DOHH2 (cell line): Measurements from ENCODE around the gene FAM149B1.
"Not testable (repeated sequence)": the region's sequence is repeated elsewhere in the genome, so short reads cannot be mapped to it uniquely, and the experiment has no call there.

ENCODE experiments used
- H3F3A ChIP-seq: fragments of 200-600 bp; sonication (generic), shearing (Covaris generic); 2 replicates; pipeline ENCODE4 v1.6.0; 2016; ENCODE audit warnings: antibody characterized with exemption, mild to moderate bottlenecking; ENCODE audit not compliant: control insufficient read depth, insufficient read depth
- H3K27ac ChIP-seq: fragments of 200-600 bp; sonication (generic); 2 replicates; pipeline ENCODE4 v1.5.1; 2014; ENCODE audit warnings: low read depth, mild to moderate bottlenecking, low read length, moderate library complexity
- H3K27me3 ChIP-seq: fragments of 200-600 bp; sonication (generic); 2 replicates; pipeline ENCODE4 v1.6.1; 2014; ENCODE audit warnings: mild to moderate bottlenecking, low read length, mixed read lengths; ENCODE audit not compliant: control insufficient read depth
- H3K36me3 ChIP-seq: fragments of 200-600 bp; sonication (generic); 2 replicates; pipeline ENCODE4 v1.6.1; 2014; ENCODE audit warnings: mild to moderate bottlenecking, low read length, moderate library complexity, mixed read lengths; ENCODE audit not compliant: control insufficient read depth
- H3K4me1 ChIP-seq: fragments of 200-600 bp; sonication (generic); 2 replicates; pipeline ENCODE4 v1.6.1; 2014; ENCODE audit warnings: mild to moderate bottlenecking, low read length, mixed read lengths; ENCODE audit not compliant: control insufficient read depth
- H3K4me2 ChIP-seq: fragments of 200-600 bp; sonication (generic); 2 replicates; pipeline ENCODE4 v1.6.0; 2014; ENCODE audit warnings: mild to moderate bottlenecking, low read length, moderate library complexity
- H3K4me3 ChIP-seq: fragments of 200-600 bp; sonication (generic); 2 replicates; pipeline ENCODE4 v1.5.1; 2014; ENCODE audit warnings: mild to moderate bottlenecking, low read length, mixed read lengths
- H3K79me2 ChIP-seq: fragments of 200-600 bp; sonication (generic); 2 replicates; pipeline ENCODE4 v1.6.1; 2014; ENCODE audit warnings: mild to moderate bottlenecking, low read length, mixed read lengths; ENCODE audit not compliant: control insufficient read depth
- H3K9me2 ChIP-seq: fragments of 200-600 bp; sonication (generic); replicated peaks from 2 replicates; pipeline ENCODE4 v1.6.1; 2014; ENCODE audit warnings: mild to moderate bottlenecking, low read length, mixed read lengths; ENCODE audit not compliant: control insufficient read depth
- H3K9me3 ChIP-seq: fragments of 200-600 bp; sonication (generic); 2 replicates; pipeline ENCODE4 v1.6.1; 2014; ENCODE audit warnings: antibody characterized with exemption, low read length, mixed read lengths; ENCODE audit not compliant: control insufficient read depth, insufficient read depth
- H4K20me1 ChIP-seq: fragments of 200-600 bp; sonication (generic); 2 replicates; pipeline ENCODE4 v1.6.0; 2014; ENCODE audit warnings: low read depth, mild to moderate bottlenecking, antibody characterized with exemption, low read length, moderate library complexity; ENCODE audit not compliant: control insufficient read depth, insufficient read depth
- CTCF ChIP-seq: fragments of 200-600 bp; sonication (generic); IDR thresholded peaks from one replicate; pipeline ENCODE4 v1.5.1; 2014; ENCODE audit warnings: antibody characterized with exemption, mild to moderate bottlenecking, low read depth, low read length; ENCODE audit not compliant: poor library complexity, severe bottlenecking
- EZH2phosphoT487 ChIP-seq: fragments of 200-600 bp; sonication (generic); IDR thresholded peaks from 2 replicates; pipeline ENCODE4 v1.6.1; 2017; ENCODE audit warnings: borderline replicate concordance, mild to moderate bottlenecking, antibody characterized with exemption, low read length, moderate library complexity, mixed read lengths

The FAM149B1 gene

GRCh38 chr10:73134727-73135126 lies 33.2 kb upstream of the FAM149B1 start:
- H3K9me3 ChIP-seq = no peaks in the 10 kb centered on the region
- no peak overlapping the region for H3K4me2 ChIP-seq
- no peaks in the 10 kb centered on the region for H3K9me2 ChIP-seq
- H3F3A ChIP-seq = peaks cover 10% of the 10 kb centered on the region
- H3K27ac ChIP-seq = no peak overlapping the region
- H3K4me3 ChIP-seq = no peak overlapping the region
- H3K4me1 ChIP-seq = peaks cover 12% of the 10 kb centered on the region
- peaks cover 73% of the 10 kb centered on the region for H3K36me3 ChIP-seq
- H4K20me1 ChIP-seq = no peaks in the 10 kb centered on the region
- no peak for TF ChIP-seq EZH2phosphoT487
- TF ChIP-seq CTCF = no peak
- no peaks in the 10 kb centered on the region for H3K27me3 ChIP-seq
- no peaks in the 10 kb centered on the region for H3K79me2 ChIP-seq

GRCh38 chr10:73136627-73137026 lies 31.3 kb upstream of the FAM149B1 start:
- TF ChIP-seq EZH2phosphoT487 = no peak
- TF ChIP-seq CTCF = no peak
- Histone ChIP-seq H3K36me3 (peaks cover 69% of the 10 kb centered on the region), H3K4me3 (no peak overlapping the region), H3K4me1 (peaks cover 12% of the 10 kb centered on the region), H3K9me2 (no peaks in the 10 kb centered on the region), H3K9me3 (no peaks in the 10 kb centered on the region), H3K4me2 (no peak overlapping the region), H4K20me1 (no peaks in the 10 kb centered on the region), H3K27ac (no peak overlapping the region), H3K27me3 (no peaks in the 10 kb centered on the region), H3K79me2 (no peaks in the 10 kb centered on the region), H3F3A (peaks cover 10% of the 10 kb centered on the region)

- Histone ChIP-seq H3K4me1 (no peaks in the 10 kb centered on the region), H3K4me3 (no peak overlapping the region), H3K27ac (no peak overlapping the region), H3K79me2 (no peaks in the 10 kb centered on the region), H3K9me2 (no peaks in the 10 kb centered on the region), H3K9me3 (no peaks in the 10 kb centered on the region), H3F3A (peaks cover 10% of the 10 kb centered on the region), H3K36me3 (peaks cover 62% of the 10 kb centered on the region), H3K27me3 (no peaks in the 10 kb centered on the region), H3K4me2 (no peak overlapping the region), H4K20me1 (no peaks in the 10 kb centered on the region)
- TF ChIP-seq CTCF (no peak), EZH2phosphoT487 (no peak)
Observed at GRCh38 chr10:73139251-73139650, 28.7 kb upstream of the FAM149B1 start.

GRCh38 chr10:73141603-73142002 lies 26.3 kb upstream of the FAM149B1 start:
- no peak for TF ChIP-seq CTCF
- TF ChIP-seq EZH2phosphoT487 = no peak
- Histone ChIP-seq H3K4me2 (no peak overlapping the region), H3K36me3 (peaks cover 54% of the 10 kb centered on the region)

GRCh38 chr10:73150633-73151413 lies 17.1 kb upstream of the FAM149B1 start:
- H3K4me1 ChIP-seq, H4K20me1 ChIP-seq, H3K9me2 ChIP-seq, H3K27me3 ChIP-seq, H3K27ac ChIP-seq, H3K79me2 ChIP-seq, H3K4me2 ChIP-seq, H3K9me3 ChIP-seq, H3F3A ChIP-seq, H3K4me3 ChIP-seq: not testable (repeated sequence)
- peaks cover 58% of the 10 kb centered on the region for H3K36me3 ChIP-seq

More at GRCh38 chr10:73141603-73142002, 26.3 kb upstream of the FAM149B1 start:
- no peaks in the 10 kb centered on the region for H3K9me2 ChIP-seq
- no peaks in the 10 kb centered on the region for H3K4me1 ChIP-seq
- H4K20me1 ChIP-seq = no peaks in the 10 kb centered on the region
- no peak overlapping the region for H3K27ac ChIP-seq
- H3K27me3 ChIP-seq = no peaks in the 10 kb centered on the region
- no peak overlapping the region for H3K4me3 ChIP-seq
- peaks cover 3% of the 10 kb centered on the region for H3F3A ChIP-seq
- no peaks in the 10 kb centered on the region for H3K9me3 ChIP-seq
- no peaks in the 10 kb centered on the region for H3K79me2 ChIP-seq
